ENCODE results near the gene GABPB2. TPM values are rescaled to one million over a fixed set of nuclear protein-coding genes. Genes with fewer than 3 reads are reported as not detected.

The GABPB2 gene
- total RNA-seq, 1 donor from 2014 or later, result 11.9 TPM

DNA sequence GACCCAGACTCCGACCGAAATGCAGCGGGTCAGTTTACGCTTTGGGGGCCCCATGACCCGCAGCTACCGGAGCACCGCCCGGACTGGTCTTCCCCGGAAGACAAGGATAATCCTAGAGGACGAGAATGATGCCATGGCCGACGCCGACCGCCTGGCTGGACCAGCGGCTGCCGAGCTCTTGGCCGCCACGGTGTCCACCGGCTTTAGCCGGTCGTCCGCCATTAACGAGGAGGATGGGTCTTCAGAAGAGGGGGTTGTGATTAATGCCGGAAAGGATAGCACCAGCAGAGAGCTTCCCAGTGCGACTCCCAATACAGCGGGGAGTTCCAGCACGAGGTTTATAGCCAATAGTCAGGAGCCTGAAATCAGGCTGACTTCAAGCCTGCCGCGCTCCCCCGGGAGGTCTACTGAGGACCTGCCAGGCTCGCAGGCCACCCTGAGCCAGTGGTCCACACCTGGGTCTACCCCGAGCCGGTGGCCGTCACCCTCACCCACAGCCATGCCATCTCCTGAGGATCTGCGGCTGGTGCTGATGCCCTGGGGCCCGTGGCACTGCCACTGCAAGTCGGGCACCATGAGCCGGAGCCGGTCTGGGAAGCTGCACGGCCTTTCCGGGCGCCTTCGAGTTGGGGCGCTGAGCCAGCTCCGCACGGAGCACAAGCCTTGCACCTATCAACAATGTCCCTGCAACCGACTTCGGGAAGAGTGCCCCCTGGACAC, 22.5 kb upstream of the GABPB2 start:
- Mint-ChIP-seq H3K27ac (peak overlapping the region; percentile 96), H3K4me1 (peaks cover 23% of the 10 kb centered on the region), H3K4me3 (peak overlapping the region; percentile 98), H3K36me3 (peaks cover 5% of the 10 kb centered on the region), H3K9me3 (no peaks in the 10 kb centered on the region), H3K27me3 (ENCODE audit: low read depth) (no peaks in the 10 kb centered on the region)
- peak; percentile 45 to 72 for DNase-seq (ENCODE audit: low spot score in 2 of 2, unreplicated experiment in 2 of 2)
- TF ChIP-seq CTCF (IDR thresholded peaks at IDR 0.05; ENCODE audit: unreplicated experiment), result peak; percentile 62

- peak overlapping the region; percentile 96 for H3K27ac Mint-ChIP-seq
- no peaks in the 10 kb centered on the region for H3K27me3 Mint-ChIP-seq (ENCODE audit: low read depth)
- peaks cover 23% of the 10 kb centered on the region for H3K4me1 Mint-ChIP-seq
- no peak for TF ChIP-seq CTCF (IDR thresholded peaks at IDR 0.05; ENCODE audit: unreplicated experiment)
- DNase-seq (ENCODE audit: low spot score in 2 of 2, unreplicated experiment in 2 of 2), result no peak
- H3K9me3 Mint-ChIP-seq, result no peaks in the 10 kb centered on the region
- peaks cover 6% of the 10 kb centered on the region for H3K36me3 Mint-ChIP-seq
- H3K4me3 Mint-ChIP-seq, result peak overlapping the region; percentile 98
Observed at GRCh38 chr1:151048645-151049032, 21.9 kb upstream of the GABPB2 start.

GRCh38 chr1:151049458-151049857, 21.1 kb upstream of the GABPB2 start:
- no peaks in the 10 kb centered on the region for H3K9me3 Mint-ChIP-seq
- peak overlapping the region; percentile 34 for H3K27ac Mint-ChIP-seq
- DNase-seq (ENCODE audit: low spot score in 2 of 2, unreplicated experiment in 2 of 2), result no peak
- peak overlapping the region; percentile 26 for H3K4me3 Mint-ChIP-seq
- H3K27me3 Mint-ChIP-seq (ENCODE audit: low read depth), result no peaks in the 10 kb centered on the region
- peaks cover 6% of the 10 kb centered on the region for H3K36me3 Mint-ChIP-seq
- peaks cover 23% of the 10 kb centered on the region for H3K4me1 Mint-ChIP-seq
- TF ChIP-seq CTCF (IDR thresholded peaks at IDR 0.05; ENCODE audit: unreplicated experiment), result no peak

- H3K27me3 Mint-ChIP-seq (ENCODE audit: low read depth), result no peaks in the 10 kb centered on the region
- peaks cover 10% of the 10 kb centered on the region for H3K36me3 Mint-ChIP-seq
- peaks cover 23% of the 10 kb centered on the region for H3K4me1 Mint-ChIP-seq
- DNase-seq (ENCODE audit: low spot score in 2 of 2, unreplicated experiment in 2 of 2), result no peak
- no peak for TF ChIP-seq CTCF (IDR thresholded peaks at IDR 0.05; ENCODE audit: unreplicated experiment)
- no peaks in the 10 kb centered on the region for H3K9me3 Mint-ChIP-seq
- no peak overlapping the region for H3K4me3 Mint-ChIP-seq
- peak overlapping the region; percentile 69 for H3K27ac Mint-ChIP-seq
Observed at GRCh38 chr1:151050051-151050688, 20.4 kb upstream of the GABPB2 start.

GRCh38 chr1:151051356-151052009, 19.1 kb upstream of the GABPB2 start:
- Mint-ChIP-seq H3K4me3 (no peak overlapping the region), H3K27ac (peak overlapping the region; percentile 64), H3K36me3 (peaks cover 17% of the 10 kb centered on the region), H3K9me3 (no peaks in the 10 kb centered on the region), H3K4me1 (peaks cover 29% of the 10 kb centered on the region), H3K27me3 (ENCODE audit: low read depth) (no peaks in the 10 kb centered on the region)
- no peak for DNase-seq (ENCODE audit: low spot score in 2 of 2, unreplicated experiment in 2 of 2)
- no peak for TF ChIP-seq CTCF (IDR thresholded peaks at IDR 0.05; ENCODE audit: unreplicated experiment)

Measured in mesothelial cell of epicardium (in vitro differentiated cells).